Mucosa of descending colon (tissue), 3 donors: ENCODE results near the gene SPOCK1. TPM values are rescaled to one million over a fixed set of nuclear protein-coding genes. Genes with fewer than 3 reads are reported as not detected.

ENCODE experiments used
- ATAC-seq: fragments of 200-7000 bp; cut with Tn5 transposase; one replicate; pipeline ENCODE4 v1.9.1; 2020; ENCODE audit warnings: mild to moderate bottlenecking, moderate library complexity
- DNase-seq, 3 donors: peaks; one replicate each; pipeline ENCODE4 v3.0.0-alpha.2; 2020
- H3K36me3 ChIP-seq: fragments of 200-600 bp; one replicate; pipeline ENCODE4 v1.8.0; 2021; ENCODE audit warnings: low read depth, mild to moderate bottlenecking
- H3K4me1 ChIP-seq: fragments of 200-600 bp; one replicate; pipeline ENCODE4 v1.8.0; 2021; ENCODE audit warnings: low read depth, mild to moderate bottlenecking
- H3K4me3 ChIP-seq: fragments of 200-600 bp; one replicate; pipeline ENCODE4 v1.8.0; 2021; ENCODE audit warnings: mild to moderate bottlenecking
- H3K9me3 ChIP-seq: fragments of 200-600 bp; one replicate; pipeline ENCODE4 v1.8.0; 2021; ENCODE audit warnings: mild to moderate bottlenecking
- CTCF ChIP-seq: fragments of 200-600 bp; IDR thresholded peaks from one replicate; pipeline ENCODE4 v1.8.0; 2022; ENCODE audit warnings: antibody characterized with exemption, mild to moderate bottlenecking
- intact Hi-C, 2 donors: fragments of 100-400 bp; cut with DNase I in 1 of 2; cut with micrococcal nuclease in 1 of 2; formaldehyde crosslinking; loops; one replicate each; pipeline versions ENCODE4 v1.11.0 to v1.11.1; 2022; cut with DNase I, micrococcal nuclease
- total RNA-seq, 3 donors: library from RNA; stranded (reverse); fragmentation: NEBNext Ultra II Directional in 2 of 3; extraction: Animal tissue kit (Norgen Biotek cat#: 25700) in 2 of 3; gene quantifications; one replicate each; pipeline versions ENCODE4 v1.2.1 to v1.2.4, GENCODE V29; 2021 to 2023
- donor health status: DM: no; HTN: no; CAD: no; lungs with moderate emphysema.
- donor health status: DM: no; HTN: no; CAD: no.
- donor health status: DM: no; HTN: yes; CAD: no.

SPOCK1 gene
- total RNA-seq, 3 donors from 2014 or later: 1.8 to 55.5 (median 7.9) TPM

- Histone ChIP-seq H3K36me3 (no peaks in the 10 kb centered on the region), H3K9me3 (no peaks in the 10 kb centered on the region), H3K4me1 (no peaks in the 10 kb centered on the region), H3K4me3 (no peak overlapping the region)
- ATAC-seq: no peak
- no peak for TF ChIP-seq CTCF
- intact Hi-C loops: no loop called here
- DNase-seq: no peak
Observed at GRCh38 chr5:137254119-137255090, 244.7 kb downstream of the SPOCK1 start.

- Histone ChIP-seq H3K4me1 (no peaks in the 10 kb centered on the region), H3K36me3 (no peaks in the 10 kb centered on the region), H3K9me3 (no peaks in the 10 kb centered on the region), H3K4me3 (no peak overlapping the region)
- intact Hi-C loops: no loop called here
- no peak for TF ChIP-seq CTCF
- DNase-seq (no peak), ATAC-seq (no peak)
Observed at GRCh38 chr5:137252512-137252911, 246.6 kb downstream of the SPOCK1 start.

- intact Hi-C loops: no loop called here
- TF ChIP-seq CTCF: no peak
- no peaks in the 10 kb centered on the region for H3K9me3 ChIP-seq
- no peak overlapping the region for H3K4me3 ChIP-seq
- ATAC-seq: no peak
- no peaks in the 10 kb centered on the region for H3K4me1 ChIP-seq
- no peaks in the 10 kb centered on the region for H3K36me3 ChIP-seq
- DNase-seq: no peak
Observed at GRCh38 chr5:137250421-137250820, 248.7 kb downstream of the SPOCK1 start.

- intact Hi-C loops: no loop called here
- Histone ChIP-seq H3K36me3 (no peaks in the 10 kb centered on the region), H3K9me3 (no peaks in the 10 kb centered on the region), H3K4me1 (no peaks in the 10 kb centered on the region), H3K4me3 (no peak overlapping the region)
- DNase-seq (no peak), ATAC-seq (no peak)
- TF ChIP-seq CTCF: no peak
Observed at GRCh38 chr5:137248527-137248926, 250.6 kb downstream of the SPOCK1 start.

GRCh38 chr5:137245438-137245837, 253.7 kb downstream of the SPOCK1 start:
- Histone ChIP-seq H3K36me3 (no peaks in the 10 kb centered on the region), H3K9me3 (no peaks in the 10 kb centered on the region), H3K4me1 (no peaks in the 10 kb centered on the region), H3K4me3 (no peak overlapping the region)
- no peak for ATAC-seq
- no peak for TF ChIP-seq CTCF
- intact Hi-C loops: no loop called here
- no peak for DNase-seq
